Mammary epithelial cell (primary cell): ENCODE data around the gene CDK14.

ENCODE experiments used
- EZH2 ChIP-seq: IDR thresholded peaks from 2 replicates; pipeline ENCODE4 v1.6.1; 2012; ENCODE audit warnings: low read length, inconsistent platforms, borderline replicate concordance
- TF ChIP-seq, protein P1 (sequence below), 2 donors: IDR thresholded peaks in 1 of 2; conservative IDR thresholded peaks in 1 of 2; 2 replicates each; pipeline ENCODE4 v1.5.1; 2011 to 2012; ENCODE audit warnings: inconsistent platforms in 2 of 2, low read length in 2 of 2, mild to moderate bottlenecking in 2 of 2, control low read depth in 1 of 2, low read depth in 1 of 2; ENCODE audit not compliant: insufficient read depth in 1 of 2; ENCODE audit errors: extremely low read depth in 1 of 2

DNA sequence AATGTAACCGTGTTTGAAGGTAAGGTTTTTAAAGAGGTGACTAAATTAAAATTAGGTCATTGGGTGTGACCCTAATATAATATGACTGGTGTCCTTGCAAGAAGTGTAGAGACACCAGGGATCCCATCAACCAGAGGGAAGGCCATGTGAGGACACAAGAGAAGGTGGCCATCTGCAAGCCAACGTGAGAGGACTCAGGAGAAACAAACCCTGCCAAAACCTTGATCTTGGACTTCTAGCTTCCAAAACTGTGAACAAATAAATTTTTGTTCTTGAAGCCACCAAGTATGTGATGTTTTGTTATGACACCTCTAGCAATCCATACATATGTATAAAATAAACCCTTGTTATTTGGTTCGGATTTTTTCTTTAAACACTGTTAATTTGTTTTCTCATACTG, 144.3 kb downstream of the CDK14 start:
- TF ChIP-seq, protein P1, sequence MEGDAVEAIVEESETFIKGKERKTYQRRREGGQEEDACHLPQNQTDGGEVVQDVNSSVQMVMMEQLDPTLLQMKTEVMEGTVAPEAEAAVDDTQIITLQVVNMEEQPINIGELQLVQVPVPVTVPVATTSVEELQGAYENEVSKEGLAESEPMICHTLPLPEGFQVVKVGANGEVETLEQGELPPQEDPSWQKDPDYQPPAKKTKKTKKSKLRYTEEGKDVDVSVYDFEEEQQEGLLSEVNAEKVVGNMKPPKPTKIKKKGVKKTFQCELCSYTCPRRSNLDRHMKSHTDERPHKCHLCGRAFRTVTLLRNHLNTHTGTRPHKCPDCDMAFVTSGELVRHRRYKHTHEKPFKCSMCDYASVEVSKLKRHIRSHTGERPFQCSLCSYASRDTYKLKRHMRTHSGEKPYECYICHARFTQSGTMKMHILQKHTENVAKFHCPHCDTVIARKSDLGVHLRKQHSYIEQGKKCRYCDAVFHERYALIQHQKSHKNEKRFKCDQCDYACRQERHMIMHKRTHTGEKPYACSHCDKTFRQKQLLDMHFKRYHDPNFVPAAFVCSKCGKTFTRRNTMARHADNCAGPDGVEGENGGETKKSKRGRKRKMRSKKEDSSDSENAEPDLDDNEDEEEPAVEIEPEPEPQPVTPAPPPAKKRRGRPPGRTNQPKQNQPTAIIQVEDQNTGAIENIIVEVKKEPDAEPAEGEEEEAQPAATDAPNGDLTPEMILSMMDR (conservative IDR thresholded peaks at IDR 0.05 in 1 of 2, IDR thresholded peaks at IDR 0.05 in 1 of 2; ENCODE audit: extremely low read depth in 1 of 2, insufficient read depth in 1 of 2, low read depth in 1 of 2, low read length in 2 of 2), result no peak
- no peak for TF ChIP-seq EZH2
